Neural progenitor cell (in vitro differentiated cells): ENCODE data around the gene CXorf58. TPM values are rescaled to one million over a fixed set of nuclear protein-coding genes. Genes with fewer than 3 reads are reported as not detected.

Experiments used
- DNase-seq: peaks from one replicate; pipeline ENCODE4 v3.0.0-alpha.2; 2016; ENCODE audit warnings: low spot score
- H2AFZ ChIP-seq: fragments of 200-600 bp; sonication (generic); replicated peaks from 2 replicates; pipeline ENCODE4 v1.6.1; 2016; ENCODE audit warnings: antibody characterized with exemption
- H3F3A ChIP-seq: fragments of 200-600 bp; sonication (generic); 2 replicates; pipeline ENCODE4 v1.6.1; 2016; ENCODE audit warnings: antibody characterized with exemption, low read depth
- H3K27ac ChIP-seq: fragments of 200-600 bp; sonication (generic); 2 replicates; pipeline ENCODE4 v1.5.1; 2016; ENCODE audit warnings: mild to moderate bottlenecking
- H3K27me3 ChIP-seq: fragments of 200-600 bp; sonication (generic); 2 replicates; pipeline ENCODE4 v1.6.1; 2016; ENCODE audit warnings: mild to moderate bottlenecking, moderate library complexity
- H3K36me3 ChIP-seq: fragments of 200-600 bp; sonication (generic); 2 replicates; pipeline ENCODE4 v1.5.1; 2016
- H3K4me1 ChIP-seq: fragments of 200-600 bp; sonication (generic); 2 replicates; pipeline ENCODE4 v1.6.1; 2016; ENCODE audit warnings: mixed run types
- H3K4me2 ChIP-seq: fragments of 200-600 bp; sonication (generic); 2 replicates; pipeline ENCODE4 v1.6.1; 2016
- H3K4me3 ChIP-seq: fragments of 200-600 bp; sonication (generic); 2 replicates; pipeline ENCODE4 v1.5.1; 2016
- H3K79me2 ChIP-seq: fragments of 200-600 bp; sonication (generic); 2 replicates; pipeline ENCODE4 v1.6.1; 2016; ENCODE audit warnings: low read depth
- H3K9ac ChIP-seq: fragments of 200-600 bp; sonication (generic); 2 replicates; pipeline ENCODE4 v1.6.1; 2016
- H3K9me3 ChIP-seq: fragments of 200-600 bp; sonication (generic); 2 replicates; pipeline ENCODE4 v1.5.1; 2016; ENCODE audit warnings: low read depth
- H4K20me1 ChIP-seq: fragments of 200-600 bp; sonication (generic); 2 replicates; pipeline ENCODE4 v1.6.1; 2016; ENCODE audit warnings: low read depth
- H3K27ac Mint-ChIP-seq: 3 replicates; pipeline ENCODE4 v1.8.0; 2021; ENCODE audit warnings: mixed read lengths
- H3K27me3 Mint-ChIP-seq: 2 replicates; pipeline ENCODE4 v1.8.0; 2022; ENCODE audit warnings: low read depth, mild to moderate bottlenecking, inconsistent platforms, moderate library complexity, mixed read lengths; ENCODE audit not compliant: insufficient read depth
- H3K36me3 Mint-ChIP-seq: 3 replicates; pipeline ENCODE4 v1.8.0; 2021; ENCODE audit warnings: mixed read lengths
- H3K4me1 Mint-ChIP-seq: 3 replicates; pipeline ENCODE4 v1.8.0; 2021; ENCODE audit warnings: mixed read lengths
- H3K4me3 Mint-ChIP-seq: 3 replicates; pipeline ENCODE4 v1.8.0; 2021; ENCODE audit warnings: mild to moderate bottlenecking, moderate library complexity, mixed read lengths
- H3K9me3 Mint-ChIP-seq: 3 replicates; pipeline ENCODE4 v1.8.0; 2020; ENCODE audit warnings: mixed read lengths
- CTCF ChIP-seq: fragments of 200-600 bp; sonication (generic); IDR thresholded peaks from 2 replicates; pipeline ENCODE4 v1.5.1; 2017; ENCODE audit warnings: antibody characterized with exemption, mild to moderate bottlenecking
- EZH2 ChIP-seq: fragments of 200-600 bp; sonication (generic); IDR thresholded peaks from 2 replicates; pipeline ENCODE4 v1.6.1; 2017; ENCODE audit warnings: antibody characterized with exemption, mild to moderate bottlenecking, moderate library complexity
- EZH2phosphoT487 ChIP-seq: fragments of 200-600 bp; sonication (generic); IDR thresholded peaks from 2 replicates; pipeline ENCODE4 v1.6.1; 2017; ENCODE audit warnings: antibody characterized with exemption
- total RNA-seq: library from RNA; depleted of rRNA; stranded (reverse); fragments of >200 nt; gene quantifications from 2 replicates; pipeline ENCODE4 v1.2.3, GENCODE V29; 2015; ENCODE audit warnings: low replicate concordance

CXorf58 gene
- total RNA-seq, 1 donor from 2014 or later: not detected

- Histone ChIP-seq H3K4me2 (no peak overlapping the region), H2AFZ (no peak overlapping the region), H3K36me3 (no peaks in the 10 kb centered on the region), H3K79me2 (no peaks in the 10 kb centered on the region), H4K20me1 (no peaks in the 10 kb centered on the region), H3F3A (no peaks in the 10 kb centered on the region), H3K4me1 (no peaks in the 10 kb centered on the region), H3K27ac (no peak overlapping the region), H3K9ac (no peak overlapping the region), H3K27me3 (no peaks in the 10 kb centered on the region), H3K9me3 (no peaks in the 10 kb centered on the region), H3K4me3 (no peak overlapping the region)
- DNase-seq: no peak
- no peaks in the 10 kb centered on the region for H3K9me3 Mint-ChIP-seq
- H3K4me3 Mint-ChIP-seq: no peak overlapping the region
- no peaks in the 10 kb centered on the region for H3K4me1 Mint-ChIP-seq
- H3K27ac Mint-ChIP-seq: no peak overlapping the region
- peaks cover 32% of the 10 kb centered on the region for H3K36me3 Mint-ChIP-seq
- TF ChIP-seq EZH2phosphoT487: no peak
- peaks cover 2% of the 10 kb centered on the region for H3K27me3 Mint-ChIP-seq
These were observed 43.0 kb upstream of the CXorf58 start for GRCh38 chrX:23864742-23865326.

- Histone ChIP-seq H3K27ac (no peak overlapping the region), H3K4me3 (no peak overlapping the region), H3F3A (peaks cover 9% of the 10 kb centered on the region), H4K20me1 (no peaks in the 10 kb centered on the region), H3K36me3 (no peaks in the 10 kb centered on the region), H3K27me3 (no peaks in the 10 kb centered on the region), H2AFZ (no peak overlapping the region), H3K4me2 (no peak overlapping the region), H3K4me1 (peaks cover 7% of the 10 kb centered on the region), H3K9ac (no peak overlapping the region), H3K9me3 (no peaks in the 10 kb centered on the region), H3K79me2 (no peaks in the 10 kb centered on the region)
- no peak for DNase-seq
- peaks cover 3% of the 10 kb centered on the region for H3K4me1 Mint-ChIP-seq
- TF ChIP-seq EZH2phosphoT487: no peak
- no peak for TF ChIP-seq EZH2
- TF ChIP-seq CTCF: no peak
- no peak overlapping the region for H3K27ac Mint-ChIP-seq
- H3K27me3 Mint-ChIP-seq: peaks cover 2% of the 10 kb centered on the region
- peaks cover 31% of the 10 kb centered on the region for H3K36me3 Mint-ChIP-seq
- no peak overlapping the region for H3K4me3 Mint-ChIP-seq
- no peaks in the 10 kb centered on the region for H3K9me3 Mint-ChIP-seq
These were observed 37.8 kb upstream of the CXorf58 start for GRCh38 chrX:23870041-23870440.

DNA sequence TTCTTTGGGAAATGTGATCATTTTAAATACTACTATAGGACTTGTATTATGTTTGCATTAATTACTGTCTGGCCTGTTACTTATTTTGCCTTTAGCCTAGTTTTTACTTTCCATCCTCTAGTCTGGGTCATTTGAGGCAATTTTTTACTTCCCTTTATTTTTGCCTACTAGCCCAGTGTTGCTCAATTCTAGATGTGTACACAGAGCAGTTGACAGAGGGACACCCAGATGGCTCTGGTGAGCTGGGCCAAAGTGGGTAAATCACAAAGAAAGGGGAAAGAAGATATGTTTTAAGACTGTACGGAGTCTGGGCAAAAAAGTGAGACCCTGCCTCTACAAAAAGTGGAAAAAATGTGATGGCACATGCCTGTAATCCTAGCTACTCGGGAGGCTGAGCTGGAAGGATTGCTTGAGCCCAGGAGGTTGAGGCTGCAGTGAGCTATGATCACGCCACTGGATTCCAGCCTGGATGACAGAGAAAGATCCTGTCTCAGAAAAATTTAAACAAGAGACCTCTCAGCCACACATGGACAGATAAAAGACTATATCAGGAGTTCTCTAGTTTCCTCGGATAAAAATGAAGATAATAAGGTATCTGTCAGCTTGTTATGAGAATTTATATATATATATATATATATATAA is 35.8 kb upstream of the CXorf58 start:
- peaks cover 7% of the 10 kb centered on the region for H3K4me1 ChIP-seq
- no peak overlapping the region for H3K4me3 ChIP-seq
- no peaks in the 10 kb centered on the region for H4K20me1 ChIP-seq
- H3K36me3 ChIP-seq: no peaks in the 10 kb centered on the region
- TF ChIP-seq EZH2 (no peak), EZH2phosphoT487 (no peak), CTCF (no peak)
- H3K9me3 ChIP-seq: no peaks in the 10 kb centered on the region
- no peak overlapping the region for H3K4me2 ChIP-seq
- H3K9me3 Mint-ChIP-seq: no peaks in the 10 kb centered on the region
- H3F3A ChIP-seq: peaks cover 9% of the 10 kb centered on the region
- H3K9ac ChIP-seq: no peak overlapping the region
- peaks cover 2% of the 10 kb centered on the region for H3K27me3 Mint-ChIP-seq
- no peaks in the 10 kb centered on the region for H3K79me2 ChIP-seq
- no peak overlapping the region for H3K4me3 Mint-ChIP-seq
- H3K4me1 Mint-ChIP-seq: peaks cover 3% of the 10 kb centered on the region
- H2AFZ ChIP-seq: no peak overlapping the region
- no peaks in the 10 kb centered on the region for H3K27me3 ChIP-seq
- no peak for DNase-seq
- no peak overlapping the region for H3K27ac Mint-ChIP-seq
- H3K36me3 Mint-ChIP-seq: peaks cover 23% of the 10 kb centered on the region
- no peak overlapping the region for H3K27ac ChIP-seq

DNA sequence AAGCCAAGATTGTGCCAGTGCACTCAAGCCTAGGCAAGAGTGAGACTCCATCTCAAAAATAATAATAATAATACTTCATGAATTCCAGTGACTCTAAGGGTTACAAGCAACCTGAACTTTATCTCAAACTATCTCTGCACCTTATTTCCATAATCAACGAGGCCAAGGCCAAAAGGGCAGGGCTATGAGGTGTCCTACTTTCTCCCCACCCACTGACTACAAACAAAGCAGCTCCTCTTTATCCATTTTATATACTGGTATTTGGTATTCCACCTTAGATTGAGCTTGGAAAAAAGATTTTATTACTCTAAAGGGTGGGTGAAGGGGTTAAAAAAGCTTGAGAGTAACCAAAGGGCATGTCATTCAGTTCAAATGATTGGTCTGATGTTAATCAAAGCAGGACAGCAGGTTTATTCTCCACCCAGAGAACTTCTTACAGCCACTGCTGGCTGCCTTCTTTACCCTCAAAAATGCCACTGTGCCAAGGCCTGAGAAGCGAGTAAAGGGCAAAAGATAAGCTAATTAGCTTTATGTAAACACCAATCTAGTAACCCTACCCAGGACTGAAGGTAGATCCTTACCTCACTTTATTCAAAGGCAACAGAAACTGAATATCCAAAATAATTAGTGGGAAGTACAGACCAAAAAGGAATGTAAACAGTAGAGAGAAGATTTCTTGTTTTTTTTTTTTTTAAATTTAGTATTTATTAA is 28.3 kb upstream of the CXorf58 start:
- no peak for TF ChIP-seq CTCF
- no peak for TF ChIP-seq EZH2
- no peak for TF ChIP-seq EZH2phosphoT487
- no peaks in the 10 kb centered on the region for H3K79me2 ChIP-seq
- Mint-ChIP-seq H3K27me3 (no peaks in the 10 kb centered on the region), H3K4me3 (no peak overlapping the region), H3K4me1 (peaks cover 14% of the 10 kb centered on the region), H3K36me3 (peaks cover 18% of the 10 kb centered on the region), H3K27ac (no peak overlapping the region), H3K9me3 (no peaks in the 10 kb centered on the region)
- no peak overlapping the region for H3K4me2 ChIP-seq
- H3F3A ChIP-seq: peaks cover 6% of the 10 kb centered on the region
- no peak for DNase-seq
- H3K27ac ChIP-seq: no peak overlapping the region
- H3K36me3 ChIP-seq: no peaks in the 10 kb centered on the region
- H2AFZ ChIP-seq: no peak overlapping the region
- no peaks in the 10 kb centered on the region for H3K27me3 ChIP-seq
- no peaks in the 10 kb centered on the region for H3K9me3 ChIP-seq
- no peak overlapping the region for H3K9ac ChIP-seq
- H3K4me1 ChIP-seq: peaks cover 16% of the 10 kb centered on the region
- H3K4me3 ChIP-seq: no peak overlapping the region
- H4K20me1 ChIP-seq: no peaks in the 10 kb centered on the region
